Measurements from ENCODE around the gene CALCB.

CALCB gene

GRCh38 chr11:15108592-15109130 is 35.3 kb downstream of the CALCB start:
- DNase-seq (ENCODE audit: low read depth) = no peak
- H3K4me3 ChIP-seq (ENCODE audit: control insufficient read depth, low read depth, low read length) = no peak overlapping the region
- TF ChIP-seq CTCF (IDR thresholded peaks at IDR 0.05; ENCODE audit: control insufficient read depth, insufficient read depth, low read depth, low read length, missing control alignments) = no peak

GRCh38 chr11:15109602-15110001 is 36.2 kb downstream of the CALCB start:
- no peak for DNase-seq (ENCODE audit: low read depth)
- no peak overlapping the region for H3K4me3 ChIP-seq (ENCODE audit: control insufficient read depth, low read depth, low read length)
- no peak for TF ChIP-seq CTCF (IDR thresholded peaks at IDR 0.05; ENCODE audit: control insufficient read depth, insufficient read depth, low read depth, low read length, missing control alignments)

- TF ChIP-seq CTCF (IDR thresholded peaks at IDR 0.05; ENCODE audit: control insufficient read depth, insufficient read depth, low read depth, low read length, missing control alignments) = no peak
- H3K4me3 ChIP-seq (ENCODE audit: control insufficient read depth, low read depth, low read length) = no peak overlapping the region
- DNase-seq (ENCODE audit: low read depth) = no peak
Measured at GRCh38 chr11:15111215-15111614, 37.8 kb downstream of the CALCB start.

GRCh38 chr11:15112131-15112541 is 38.7 kb downstream of the CALCB start:
- TF ChIP-seq CTCF (IDR thresholded peaks at IDR 0.05; ENCODE audit: control insufficient read depth, insufficient read depth, low read depth, low read length, missing control alignments) = no peak
- no peak for DNase-seq (ENCODE audit: low read depth)
- H3K4me3 ChIP-seq (ENCODE audit: control insufficient read depth, low read depth, low read length) = no peak overlapping the region

- no peak overlapping the region for H3K4me3 ChIP-seq (ENCODE audit: control insufficient read depth, low read depth, low read length)
- TF ChIP-seq CTCF (IDR thresholded peaks at IDR 0.05; ENCODE audit: control insufficient read depth, insufficient read depth, low read depth, low read length, missing control alignments) = no peak
- no peak for DNase-seq (ENCODE audit: low read depth)
Measured at GRCh38 chr11:15113381-15113780, 40.0 kb downstream of the CALCB start.

DNA sequence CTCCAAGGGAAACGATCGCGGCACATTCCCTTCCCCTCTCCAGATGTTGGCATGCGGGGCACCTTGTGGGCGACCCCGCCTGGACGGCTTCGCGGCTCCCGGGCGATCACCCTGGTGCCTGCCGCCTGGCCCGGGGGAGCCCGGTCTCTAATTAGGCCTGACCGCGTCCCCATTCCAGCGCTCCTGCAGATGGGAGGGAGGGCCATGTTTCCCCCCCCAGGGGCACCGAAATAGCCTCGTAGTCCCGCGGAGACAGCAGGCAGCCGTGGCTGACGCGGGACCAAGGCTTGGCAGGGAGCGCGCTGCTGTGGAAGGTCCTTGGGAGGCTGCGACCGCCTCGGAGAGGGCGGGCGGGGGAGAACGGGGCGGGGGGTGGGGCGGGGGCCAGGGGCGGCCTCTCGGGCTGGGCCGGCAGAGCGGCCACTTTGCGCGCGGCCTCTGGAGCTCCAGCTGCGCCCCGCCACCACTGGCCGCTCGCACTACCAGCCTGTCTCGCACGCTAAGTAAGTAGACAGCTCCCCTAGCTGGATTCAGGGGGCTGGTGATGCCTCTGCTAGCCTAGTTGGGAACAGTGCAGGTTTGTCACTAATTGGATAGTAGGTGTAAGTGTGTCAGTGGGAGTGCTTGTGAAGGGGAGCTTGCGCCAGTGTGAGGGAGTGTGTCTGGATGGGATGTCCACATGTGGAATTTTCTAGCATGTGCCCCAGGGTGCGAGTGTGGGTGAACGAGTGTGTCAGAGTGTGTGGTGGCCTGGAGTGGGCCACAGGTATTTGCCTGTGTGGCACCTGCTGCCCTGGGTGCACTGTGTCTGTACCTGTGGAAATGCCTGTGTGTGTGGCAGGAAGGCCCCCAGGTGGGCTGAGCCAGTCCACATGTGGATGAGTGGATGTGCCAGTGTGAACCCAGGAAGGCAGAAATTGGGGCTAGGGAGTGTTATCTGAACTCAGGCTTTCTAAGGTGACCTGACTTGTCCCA is 41.4 kb downstream of the CALCB start, which contains the start of gene INSC:
Gene INSC (plus strand): TSS at position 423 of the 975 bp plus-strand sequence. CDS start 34,252 bp downstream, outside the sequence.
- peak within 1 kb of the TSS; percentile 37 for H3K4me3 ChIP-seq (ENCODE audit: control insufficient read depth, low read depth, low read length)
- no peak for DNase-seq (ENCODE audit: low read depth)
- no peak for TF ChIP-seq CTCF (IDR thresholded peaks at IDR 0.05; ENCODE audit: control insufficient read depth, insufficient read depth, low read depth, low read length, missing control alignments)

Data from AG09309 (cell line).